Fibroblast of upper back skin (primary cell): ENCODE measurements around the gene PDCD2L.
"Not testable (repeated sequence)": the region's sequence is repeated elsewhere in the genome, so short reads cannot be mapped to it uniquely, and the experiment has no call there.

ENCODE experiments used
- DNase-seq: peaks from one replicate; pipeline ENCODE4 v3.0.0-alpha.2; 2013

Gene PDCD2L

GRCh38 chr19:34418300-34418699, 14.1 kb downstream of the PDCD2L start:
- DNase-seq = no peak

GRCh38 chr19:34426096-34426661, 22.0 kb downstream of the PDCD2L start:
- no peak for DNase-seq

- DNase-seq = peak; percentile 8
These were observed 24.5 kb downstream of the PDCD2L start for GRCh38 chr19:34428549-34429285.

GRCh38 chr19:34429553-34429952, 25.4 kb downstream of the PDCD2L start:
- DNase-seq = no peak

- peak; percentile 38 for DNase-seq
These were observed 26.8 kb downstream of the PDCD2L start for GRCh38 chr19:34430738-34431625.

GRCh38 chr19:34431681-34432402, 27.6 kb downstream of the PDCD2L start:
- DNase-seq = no peak

GRCh38 chr19:34432797-34433196, 28.6 kb downstream of the PDCD2L start:
- DNase-seq = no peak

GRCh38 chr19:34436716-34437115, 32.5 kb downstream of the PDCD2L start:
- no peak for DNase-seq

GRCh38 chr19:34448191-34448590, 44.0 kb downstream of the PDCD2L start:
- no peak for DNase-seq

- DNase-seq = peak; percentile 9
These were observed 48.5 kb downstream of the PDCD2L start for GRCh38 chr19:34452723-34453122.

- DNase-seq = peak; percentile 58
These were observed 49.9 kb downstream of the PDCD2L start for GRCh38 chr19:34454091-34454490.

GRCh38 chr19:34454685-34455084, 50.5 kb downstream of the PDCD2L start:
- no peak for DNase-seq

- DNase-seq = not testable (repeated sequence)
These were observed 51.7 kb downstream of the PDCD2L start for GRCh38 chr19:34455783-34456480.

GRCh38 chr19:34457446-34457845, 53.2 kb downstream of the PDCD2L start:
- DNase-seq = no peak

- no peak for DNase-seq
These were observed 54.5 kb downstream of the PDCD2L start for GRCh38 chr19:34458677-34459076.

GRCh38 chr19:34459614-34460013, 55.4 kb downstream of the PDCD2L start:
- no peak for DNase-seq

GRCh38 chr19:34461375-34462100, 57.3 kb downstream of the PDCD2L start:
- DNase-seq = no peak

GRCh38 chr19:34464785-34465184, 60.6 kb downstream of the PDCD2L start:
- DNase-seq = not testable (repeated sequence)

- no peak for DNase-seq
These were observed 64.2 kb downstream of the PDCD2L start for GRCh38 chr19:34468409-34468808.

GRCh38 chr19:34469026-34469425, 64.8 kb downstream of the PDCD2L start:
- DNase-seq = not testable (repeated sequence)

- DNase-seq = no peak
These were observed 67.9 kb downstream of the PDCD2L start for GRCh38 chr19:34471906-34472700.
